ENCODE results near the gene SORBS2.
"Not testable (repeated sequence)": the region's sequence is repeated elsewhere in the genome, so short reads cannot be mapped to it uniquely, and the experiment has no call there.

SORBS2 gene

DNA sequence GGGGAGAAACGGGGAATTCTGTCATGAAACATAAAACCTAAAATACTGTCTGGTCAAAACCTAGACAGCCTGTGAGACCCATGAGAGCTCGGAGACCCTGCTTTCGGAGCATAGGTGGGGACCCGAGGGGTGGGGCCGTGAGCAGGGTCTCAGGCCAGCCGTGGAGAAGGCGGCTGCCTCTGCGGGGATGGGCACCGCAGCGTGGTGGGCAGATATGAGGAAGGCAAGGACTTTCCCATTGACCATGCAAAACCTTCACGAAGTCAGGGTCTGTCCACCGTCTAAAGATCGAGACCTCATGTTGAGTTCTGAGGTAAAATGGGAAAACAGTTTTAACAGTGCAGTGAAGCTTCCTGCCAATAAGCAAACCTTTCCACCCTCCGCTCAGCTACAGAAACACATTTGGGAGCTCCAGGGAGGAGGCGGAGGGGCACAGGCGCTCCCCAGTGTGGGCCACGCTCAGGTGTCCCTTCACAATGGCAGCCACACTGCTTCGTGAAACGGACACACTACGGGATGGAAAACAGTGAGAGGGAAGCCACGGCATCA is 74.4 kb downstream of the SORBS2 start:
- no peak for DNase-seq (ENCODE audit: low read depth)

DNA sequence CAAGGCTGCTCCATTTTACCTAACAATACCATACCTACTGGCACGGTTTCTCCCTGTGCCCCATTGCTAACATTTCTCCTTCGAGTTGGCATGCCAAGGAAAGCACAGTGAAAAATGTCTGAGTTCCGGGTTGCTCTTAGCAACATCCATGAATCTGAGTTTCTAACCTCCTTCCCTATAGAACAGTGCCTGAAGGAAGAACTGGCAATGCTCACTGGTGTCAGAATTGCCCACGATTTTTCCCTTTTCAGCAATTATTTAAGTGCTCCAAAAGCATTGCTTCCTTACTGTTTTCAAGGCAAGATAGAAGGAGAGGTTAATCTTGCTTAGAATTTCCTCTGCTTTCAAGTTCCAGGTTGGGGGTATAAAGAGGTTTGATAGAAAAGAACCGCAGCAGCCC is 75.1 kb downstream of the SORBS2 start:
- no peak for DNase-seq (ENCODE audit: low read depth)

DNA sequence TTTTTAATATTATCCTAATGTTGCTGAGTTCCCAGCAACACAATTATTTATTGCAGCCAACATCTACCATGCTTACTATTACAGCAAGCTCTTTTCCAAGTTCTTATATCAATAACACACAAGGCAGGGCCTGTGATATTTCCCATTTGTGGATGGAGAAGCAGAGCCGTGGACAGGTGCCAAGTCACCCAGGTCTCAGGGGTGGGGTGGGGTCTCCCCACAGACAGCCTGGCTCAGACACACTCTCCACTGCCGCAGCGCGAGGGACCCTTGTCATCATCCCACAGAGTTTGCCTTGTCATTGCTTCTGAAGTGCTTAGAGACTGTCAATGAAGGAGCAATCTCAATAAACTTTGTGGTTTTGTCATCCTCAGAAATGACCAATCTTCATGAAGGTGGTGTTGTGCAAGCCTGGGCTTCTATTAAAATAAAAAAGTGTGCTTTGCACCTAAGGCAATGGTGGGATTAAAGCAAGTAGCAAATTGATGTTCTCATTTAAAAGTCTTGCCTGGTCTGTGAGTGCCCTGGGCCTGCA is 76.1 kb downstream of the SORBS2 start:
- no peak for DNase-seq (ENCODE audit: low read depth)

DNA sequence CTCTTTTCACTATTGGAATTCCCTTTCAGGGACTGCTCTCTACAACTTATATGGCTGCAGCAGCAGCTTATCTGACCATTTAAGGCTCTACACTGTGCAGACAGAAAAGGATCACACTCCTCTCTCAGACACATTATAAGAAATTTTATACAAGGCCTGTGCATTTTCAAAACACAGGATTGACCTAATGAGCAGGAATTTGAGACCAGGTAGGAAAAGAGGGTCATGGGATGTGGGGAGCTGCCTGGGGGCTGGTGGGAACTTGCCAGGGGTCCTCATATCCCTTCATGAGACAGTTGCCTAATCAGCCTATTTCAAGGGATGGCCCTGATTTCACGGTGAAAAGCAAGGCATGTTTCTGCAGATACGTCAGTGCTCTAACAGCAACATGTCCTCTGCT is 77.1 kb downstream of the SORBS2 start:
- DNase-seq (ENCODE audit: low read depth): no peak

DNA sequence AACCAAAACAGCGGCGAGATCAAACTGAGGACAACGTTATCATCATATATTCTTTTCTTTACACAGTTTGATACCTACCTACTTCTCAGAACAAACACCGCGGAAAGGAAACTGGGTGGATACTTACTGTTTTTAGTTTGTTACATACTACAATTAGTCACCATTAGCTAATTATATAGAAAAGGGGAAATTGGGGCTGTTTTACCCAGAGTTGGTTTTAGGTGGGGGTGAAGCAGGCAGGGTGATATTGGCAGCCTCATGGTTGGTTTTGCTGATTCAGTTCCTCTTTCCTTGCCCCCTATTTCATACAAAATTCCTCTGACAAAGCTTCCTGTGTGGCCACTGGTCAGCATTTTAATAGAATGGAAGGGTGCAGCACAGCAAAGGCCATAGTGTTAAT is 77.8 kb downstream of the SORBS2 start:
- no peak for DNase-seq (ENCODE audit: low read depth)

DNA sequence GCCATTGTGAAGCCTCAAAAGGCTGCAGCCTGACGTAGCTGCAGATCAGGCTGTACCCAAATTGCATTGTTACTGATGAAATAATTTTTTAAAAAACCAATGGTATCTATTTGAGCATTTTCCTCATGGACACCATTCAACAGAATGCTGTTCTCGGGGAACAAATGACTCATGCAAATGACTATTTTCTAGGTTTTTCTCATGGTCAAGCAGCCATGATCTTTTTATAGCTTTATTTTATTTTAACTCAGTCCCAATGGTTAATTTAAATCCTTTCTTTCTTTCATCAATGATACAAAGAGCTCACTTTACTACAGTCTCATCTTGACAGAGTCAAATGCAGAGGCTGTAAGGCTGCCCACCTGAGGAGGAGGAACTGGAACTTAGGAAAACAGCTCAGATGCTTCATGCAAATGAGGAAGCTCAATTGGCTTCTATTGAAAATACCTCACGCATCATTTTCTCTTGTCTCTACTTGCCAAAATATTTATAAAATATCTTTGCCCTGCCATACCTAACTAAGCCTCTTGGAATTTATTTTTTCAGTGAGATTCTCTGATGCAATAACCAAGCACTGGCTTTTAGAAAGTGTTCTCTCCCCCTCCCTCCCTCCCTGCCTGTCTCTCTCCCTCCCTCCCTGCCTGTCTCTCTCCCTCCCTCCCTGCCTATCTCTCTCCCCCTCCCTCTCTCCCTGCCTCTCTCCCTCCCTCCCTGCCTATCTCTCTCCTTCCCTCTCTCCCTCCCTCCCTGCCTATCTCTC is 81.0 kb downstream of the SORBS2 start:
- no peak for DNase-seq (ENCODE audit: low read depth)

DNA sequence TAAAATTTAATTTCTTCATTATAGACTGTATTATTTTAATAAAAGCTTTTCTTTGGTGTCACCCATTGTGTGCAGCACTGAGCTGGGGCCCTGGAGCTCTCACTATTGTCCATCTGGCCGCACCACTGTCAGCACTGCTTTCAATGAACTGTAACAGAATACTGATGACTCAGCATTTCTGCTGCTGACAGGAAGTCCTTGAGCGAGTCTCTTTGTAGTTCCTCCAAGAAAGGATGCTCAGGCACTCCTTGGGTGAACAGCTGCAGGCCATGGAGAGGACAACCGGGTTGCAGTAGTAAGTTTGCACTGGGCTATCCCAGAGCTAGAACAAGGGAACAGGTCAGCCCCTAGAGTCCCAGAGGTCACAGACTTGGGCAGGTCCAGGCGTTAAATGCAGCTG is 81.6 kb downstream of the SORBS2 start:
- DNase-seq (ENCODE audit: low read depth): no peak

DNA sequence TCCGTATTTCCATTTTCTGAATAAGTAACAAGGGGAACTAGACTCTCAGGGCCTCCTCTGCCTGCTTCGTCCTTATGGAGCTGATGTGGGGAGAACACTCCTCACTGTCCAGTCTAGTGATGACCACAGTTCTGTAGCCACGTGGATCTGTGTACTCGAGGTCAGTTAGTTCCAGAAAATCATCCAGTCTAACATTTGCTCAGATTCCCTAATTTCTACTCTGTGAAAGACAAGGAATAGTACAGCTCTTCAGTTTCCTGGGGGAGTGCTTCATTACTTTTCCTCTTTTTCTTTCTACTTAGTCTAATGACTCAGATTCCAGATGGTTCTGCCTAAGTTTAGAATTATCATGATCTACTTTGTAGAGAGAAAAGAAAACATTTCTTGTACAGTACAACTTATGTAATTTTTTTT is 82.6 kb downstream of the SORBS2 start:
- no peak for DNase-seq (ENCODE audit: low read depth)

DNA sequence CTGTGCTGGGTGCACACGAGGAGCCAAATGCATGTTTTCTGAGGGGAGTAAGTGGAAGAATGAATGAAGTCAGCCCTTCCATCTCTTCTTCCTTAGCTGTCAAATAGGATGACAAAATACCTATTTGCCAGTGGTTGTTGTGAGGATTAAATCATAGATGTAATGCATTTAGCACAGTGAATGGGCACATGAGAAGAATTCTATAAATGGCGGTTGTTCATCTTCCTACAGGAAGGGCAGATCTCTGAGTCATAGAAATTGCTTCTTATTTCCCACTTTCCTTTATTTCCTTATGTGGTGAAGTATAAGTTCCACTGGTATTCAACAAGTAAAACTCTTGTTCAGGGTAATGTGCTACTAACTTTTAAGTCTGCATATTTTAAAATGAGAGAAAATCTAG is 83.1 kb downstream of the SORBS2 start:
- DNase-seq (ENCODE audit: low read depth): no peak

DNA sequence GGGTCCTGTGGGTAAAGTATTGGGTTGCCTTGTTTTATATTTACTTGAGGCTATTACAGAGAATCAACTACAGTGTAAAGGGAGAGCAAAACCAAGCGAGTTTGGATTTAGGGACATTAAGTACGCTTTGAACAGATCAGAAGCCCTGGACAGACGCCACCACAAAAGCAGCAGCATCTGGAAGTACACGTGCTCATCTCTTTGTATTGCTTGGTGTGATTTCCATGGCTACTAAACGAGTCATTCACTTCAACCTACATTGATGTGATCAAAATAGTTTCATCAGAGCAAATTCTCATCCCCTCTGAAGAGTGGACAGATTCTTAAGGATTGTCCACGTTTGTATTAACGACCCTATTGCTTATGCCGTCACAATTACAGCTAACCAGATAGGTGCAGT is 85.1 kb downstream of the SORBS2 start:
- no peak for DNase-seq (ENCODE audit: low read depth)

DNA sequence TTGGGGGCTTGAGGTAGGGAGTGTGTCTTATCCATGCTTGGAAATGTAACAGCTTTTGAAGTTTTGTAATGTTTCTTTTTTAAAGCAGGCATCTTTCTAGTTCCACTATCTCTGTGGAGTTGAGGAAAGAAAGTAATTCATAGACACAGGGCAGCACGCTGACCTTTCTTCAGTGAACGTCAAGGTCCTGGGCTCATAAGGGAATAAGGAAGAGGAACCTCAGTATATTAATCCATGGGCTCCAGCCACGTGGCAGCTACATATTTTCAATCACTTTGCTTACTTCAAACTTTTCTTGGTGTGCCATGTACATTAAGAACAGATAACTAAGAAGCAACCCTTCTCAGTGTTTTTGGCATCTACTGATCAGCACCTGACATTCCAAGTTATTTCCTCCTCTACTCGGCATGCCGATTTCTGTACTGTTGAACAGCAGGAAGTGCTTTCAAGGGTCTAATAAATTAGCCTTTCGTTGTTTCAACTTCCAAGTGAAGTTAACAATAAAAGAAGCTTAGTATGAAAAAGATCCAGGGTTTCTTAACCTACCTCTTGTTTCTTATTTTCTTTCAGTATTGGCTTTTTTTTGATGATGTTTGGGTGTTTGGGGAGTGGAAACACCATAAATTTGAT is 88.2 kb downstream of the SORBS2 start:
- DNase-seq (ENCODE audit: low read depth): no peak

DNA sequence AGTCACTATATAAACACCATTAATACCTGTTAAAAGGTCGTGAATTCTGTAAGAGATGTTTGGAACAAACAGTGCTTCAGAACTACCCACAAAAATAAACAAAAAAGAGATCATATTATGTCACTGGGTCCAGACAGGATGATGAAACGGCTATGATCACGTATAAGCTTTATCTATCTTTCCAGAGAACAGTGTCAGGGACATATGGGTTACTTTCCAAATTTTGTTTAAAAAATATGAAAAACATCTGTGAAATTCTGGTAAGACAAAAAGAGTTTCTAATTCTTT is 90.0 kb downstream of the SORBS2 start:
- no peak for DNase-seq (ENCODE audit: low read depth)

DNA sequence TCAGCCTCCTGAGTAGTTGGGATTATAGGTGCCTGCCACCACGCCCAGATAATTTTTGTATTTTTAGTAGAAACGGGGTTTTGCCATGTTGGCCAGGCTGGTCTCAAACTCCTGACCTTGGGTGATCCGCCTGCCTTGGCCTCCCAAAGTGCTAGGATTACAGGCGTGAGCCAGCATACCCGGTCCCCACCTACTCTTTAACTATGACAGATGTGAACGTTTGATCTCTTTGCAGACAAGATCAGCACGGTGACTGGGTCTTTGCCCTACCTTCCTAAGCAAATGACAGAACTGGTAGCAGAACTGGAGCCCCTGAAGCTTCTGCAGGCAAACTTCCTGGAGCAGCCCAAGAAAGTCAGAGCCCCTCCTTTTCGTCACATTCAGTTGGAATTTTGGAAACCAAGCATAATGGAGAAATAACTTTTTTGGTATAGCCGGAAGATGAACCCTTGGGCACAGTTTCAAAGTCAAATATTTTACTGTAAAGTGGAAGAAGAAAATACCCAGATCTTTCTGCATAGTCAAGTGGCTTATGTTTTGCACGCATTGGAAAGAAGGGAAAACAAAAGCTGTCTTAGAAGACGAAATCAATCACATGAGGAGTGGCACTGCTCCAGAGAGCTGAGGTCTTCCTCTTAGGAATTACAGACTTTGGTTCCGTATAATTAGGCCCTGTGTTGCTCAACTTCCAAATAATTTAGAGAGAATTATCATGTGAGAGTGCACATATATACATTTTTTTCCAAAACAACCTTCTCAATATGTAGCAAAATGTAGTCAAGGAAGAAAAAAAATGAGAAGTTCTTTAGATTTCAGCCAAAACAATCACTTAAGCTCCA is 90.6 kb downstream of the SORBS2 start:
- DNase-seq (ENCODE audit: low read depth): no peak

DNA sequence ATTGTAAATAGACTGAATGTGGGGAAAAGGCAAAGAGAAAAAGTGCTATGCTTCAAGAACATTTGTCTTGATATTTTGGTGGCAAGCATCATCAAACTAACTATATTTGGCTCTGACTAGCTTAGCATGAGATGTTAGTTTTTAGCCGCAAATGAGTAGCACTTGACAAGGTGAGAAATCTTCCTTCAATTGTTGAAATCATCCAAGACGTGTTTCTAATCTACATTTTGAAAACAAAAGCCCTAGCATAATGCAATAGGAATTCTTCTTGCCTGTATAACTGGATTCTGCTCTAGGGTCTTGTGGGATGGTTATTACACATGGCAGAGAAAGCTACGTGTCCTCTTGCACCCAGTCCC is 92.5 kb downstream of the SORBS2 start:
- DNase-seq (ENCODE audit: low read depth): no peak

DNA sequence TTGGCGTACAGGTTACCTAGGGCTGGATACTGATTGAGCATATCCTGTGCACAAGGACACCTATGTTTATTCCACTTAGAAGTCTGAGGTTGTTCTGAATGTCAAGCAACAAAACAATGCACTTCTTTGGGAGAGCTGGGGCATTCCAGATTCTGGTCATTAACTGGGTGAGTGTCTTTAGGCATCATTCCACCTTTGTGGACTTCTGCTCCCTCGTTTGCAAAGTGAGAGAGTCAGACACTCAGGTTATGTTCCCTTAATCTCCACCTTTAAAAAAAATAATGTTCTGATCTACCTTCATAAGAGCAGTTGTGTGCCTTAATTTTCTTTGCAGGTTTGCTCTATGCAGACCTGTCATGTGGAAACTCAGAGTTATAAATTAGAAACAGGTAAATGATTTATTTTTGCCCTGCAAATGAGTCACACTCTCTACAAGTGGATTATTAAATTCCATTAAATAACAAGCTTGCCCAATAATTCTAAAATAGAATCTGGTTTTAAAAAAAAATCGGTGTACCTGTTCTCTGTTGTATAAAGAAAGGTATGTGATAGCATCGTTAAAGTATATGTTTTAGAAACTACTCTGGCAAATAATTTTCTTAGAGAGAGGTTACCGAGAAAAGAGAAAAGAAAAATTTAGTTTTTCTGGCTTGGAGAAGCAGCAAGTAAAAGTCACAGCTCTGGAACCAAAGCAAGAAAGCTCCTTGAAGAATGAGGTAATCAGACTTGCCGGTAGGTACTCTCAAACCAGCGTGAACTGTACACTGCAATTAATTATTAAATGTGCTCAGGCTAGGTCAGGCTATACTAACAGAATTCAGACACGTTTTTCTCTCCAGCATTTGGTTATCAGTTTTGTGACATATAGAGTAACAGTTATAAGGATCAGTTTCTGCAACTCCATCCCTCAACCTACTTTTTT is 93.2 kb downstream of the SORBS2 start:
- no peak for DNase-seq (ENCODE audit: low read depth)

DNA sequence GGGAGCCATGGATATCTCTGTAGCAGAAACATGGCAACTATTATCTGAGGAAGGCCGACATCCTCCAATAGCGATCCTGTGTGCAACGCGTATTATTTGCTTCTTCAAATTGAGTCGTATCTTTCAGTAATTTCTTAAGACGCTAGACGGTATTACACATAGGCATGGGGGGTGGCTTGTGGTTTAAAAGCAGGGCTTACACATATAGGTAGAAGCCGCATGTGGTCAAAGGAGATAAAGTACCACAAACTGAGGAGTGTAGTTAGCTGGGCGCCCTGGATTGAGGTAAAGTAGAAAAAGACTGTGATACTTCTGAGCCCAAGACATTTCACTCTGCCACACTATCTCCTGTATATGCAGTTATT is 94.6 kb downstream of the SORBS2 start:
- DNase-seq (ENCODE audit: low read depth): no peak

DNA sequence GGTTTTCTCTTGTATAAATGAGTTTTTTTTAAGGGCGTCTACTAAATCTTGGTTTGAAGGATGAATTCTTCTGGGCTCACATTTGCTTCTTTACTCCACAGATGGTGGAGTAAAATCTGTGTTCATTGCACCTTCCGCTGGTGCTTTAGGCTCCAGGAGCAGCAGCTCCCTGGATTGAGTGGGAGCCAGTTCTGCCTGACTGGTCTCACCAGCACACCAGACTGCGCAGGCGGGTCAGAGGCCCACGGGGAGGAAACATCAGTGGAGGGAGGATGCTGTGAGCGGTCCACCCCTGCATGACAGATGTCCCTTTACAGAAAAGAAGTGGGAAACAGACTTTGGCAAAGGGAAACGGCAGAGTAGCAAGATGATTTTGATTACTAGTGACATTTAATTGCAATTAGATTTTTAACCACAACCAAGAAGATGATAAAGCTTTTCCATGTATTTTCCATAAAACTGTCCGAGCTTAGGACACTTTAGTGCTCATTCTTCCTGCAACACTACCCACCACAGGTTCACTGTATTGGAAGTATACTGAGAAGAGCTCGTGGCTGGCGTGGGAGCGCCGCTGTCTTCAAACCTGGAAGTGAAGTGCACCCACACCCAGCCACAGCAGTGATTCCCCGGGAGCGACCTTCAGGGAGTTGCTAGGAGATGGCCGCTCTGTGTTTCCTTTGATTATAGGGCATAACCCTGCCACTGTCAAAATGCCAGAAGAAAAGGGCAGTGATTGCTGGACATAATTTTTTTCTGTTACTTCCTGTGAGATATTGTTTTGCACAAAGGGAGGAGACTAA is 95.2 kb downstream of the SORBS2 start:
- no peak for DNase-seq (ENCODE audit: low read depth)

DNA sequence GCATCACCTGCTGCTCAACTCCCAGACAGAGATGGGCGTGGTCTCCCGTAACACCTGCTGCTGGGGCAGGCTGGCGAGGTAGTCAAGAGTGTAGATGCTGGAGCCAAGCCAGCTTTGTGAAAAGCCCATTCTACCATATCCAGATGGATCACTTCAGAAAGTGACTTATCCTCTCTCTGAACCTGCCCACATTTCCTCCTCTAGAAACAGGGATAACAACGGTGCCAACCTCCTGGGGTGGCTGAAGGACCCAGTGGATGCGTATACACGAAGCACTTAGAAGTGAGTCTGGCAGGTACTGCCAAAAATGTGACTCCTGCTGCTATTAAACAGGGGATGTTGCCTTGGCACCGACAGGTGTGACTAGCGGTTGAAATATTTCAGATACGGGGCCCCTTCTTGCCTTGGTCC is 95.8 kb downstream of the SORBS2 start:
- DNase-seq (ENCODE audit: low read depth): no peak

DNA sequence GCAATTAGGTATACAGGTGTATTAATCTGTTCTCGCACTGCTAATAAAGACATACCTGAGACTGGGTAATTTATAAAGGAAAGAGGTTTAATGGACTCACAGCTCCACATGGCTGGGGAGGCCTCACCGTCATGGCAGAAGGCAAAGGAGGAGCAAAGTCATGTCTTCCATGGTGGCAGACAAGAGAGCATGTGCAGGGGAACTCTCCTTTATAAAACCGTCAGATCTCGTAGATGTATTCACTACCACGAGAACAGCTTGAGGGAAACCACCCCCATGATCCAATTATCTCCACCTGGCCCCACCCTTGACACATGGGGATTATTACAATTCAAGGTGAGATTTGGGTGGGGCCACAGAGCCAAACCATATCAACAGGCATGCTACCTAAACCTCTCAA is 97.5 kb downstream of the SORBS2 start:
- not testable (repeated sequence) for DNase-seq (ENCODE audit: low read depth)

DNA sequence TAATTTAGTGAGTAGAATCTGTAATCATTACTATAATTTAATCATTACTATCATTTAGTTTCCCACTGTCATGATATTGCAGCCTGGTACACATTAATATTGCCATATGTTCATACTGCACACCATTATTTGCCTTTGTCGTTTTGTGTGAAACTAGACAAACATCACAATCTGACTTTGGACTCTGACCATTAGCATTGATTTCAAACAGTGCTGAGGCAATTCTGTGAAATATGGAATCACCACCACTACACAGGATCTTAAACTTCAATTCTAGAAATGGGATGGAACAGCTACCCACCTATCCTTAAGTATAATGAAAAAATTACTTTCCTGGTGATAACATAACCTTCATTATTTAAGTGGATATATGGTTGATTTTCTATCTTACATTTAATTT is 98.3 kb downstream of the SORBS2 start:
- no peak for DNase-seq (ENCODE audit: low read depth)

DNA sequence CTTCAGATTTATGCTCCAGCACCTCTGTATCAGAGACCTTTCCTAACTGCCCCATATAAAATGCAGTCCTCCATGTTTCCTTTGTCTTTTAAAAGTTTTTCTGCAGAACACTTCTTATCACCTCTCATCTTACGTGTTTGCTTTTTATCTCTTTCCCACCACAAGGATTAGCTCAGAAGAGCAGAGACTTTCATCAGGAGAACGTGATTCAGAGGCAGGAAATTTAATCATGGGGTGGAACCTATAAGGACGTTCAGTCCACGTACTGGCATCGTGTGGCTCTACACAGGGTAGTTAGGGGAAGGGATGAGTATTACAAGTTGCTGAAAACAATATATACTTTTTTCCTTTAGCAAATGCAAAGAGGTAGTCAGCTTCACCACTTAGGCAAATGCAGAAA is 98.7 kb downstream of the SORBS2 start:
- DNase-seq (ENCODE audit: low read depth): no peak
